Smooth muscle cell (in vitro differentiated cells): Measurements from ENCODE around the gene DTNBP1. TPM values are rescaled to one million over a fixed set of nuclear protein-coding genes. Genes with fewer than 3 reads are reported as not detected.

Experiments
- DNase-seq: peaks from one replicate; lab custom pipeline; 2025; ENCODE audit not compliant: unreplicated experiment; lab: John Stamatoyannopoulos, UW
- H2AFZ ChIP-seq: fragments of 200-600 bp; sonication (generic); 2 replicates; pipeline ENCODE4 v1.6.0; 2016; ENCODE audit warnings: antibody characterized with exemption, low read depth, mild to moderate bottlenecking
- H3F3A ChIP-seq: fragments of 200-600 bp; sonication (generic); 2 replicates; pipeline ENCODE4 v1.6.0; 2017; ENCODE audit warnings: antibody characterized with exemption, low read depth
- H3K27ac ChIP-seq: fragments of 200-600 bp; sonication (generic); 2 replicates; pipeline ENCODE4 v1.5.1; 2016; ENCODE audit warnings: low read depth, mild to moderate bottlenecking
- H3K27me3 ChIP-seq: fragments of 200-600 bp; sonication (generic); 2 replicates; pipeline ENCODE4 v1.6.1; 2016; ENCODE audit warnings: low read depth, mild to moderate bottlenecking
- H3K36me3 ChIP-seq: fragments of 200-600 bp; sonication (generic); 2 replicates; pipeline ENCODE4 v1.5.1; 2016; ENCODE audit warnings: low read depth
- H3K4me1 ChIP-seq: fragments of 200-600 bp; sonication (generic); 2 replicates; pipeline ENCODE4 v1.5.1; 2016; ENCODE audit warnings: low read depth
- H3K4me2 ChIP-seq: fragments of 200-600 bp; sonication (generic); 2 replicates; pipeline ENCODE4 v1.6.0; 2016; ENCODE audit warnings: mild to moderate bottlenecking
- H3K4me3 ChIP-seq: fragments of 200-600 bp; sonication (generic); 2 replicates; pipeline ENCODE4 v1.5.1; 2016; ENCODE audit warnings: mild to moderate bottlenecking
- H3K79me2 ChIP-seq: fragments of 200-600 bp; sonication (generic); 2 replicates; pipeline ENCODE4 v1.6.0; 2016; ENCODE audit warnings: low read depth, mild to moderate bottlenecking
- H3K9ac ChIP-seq: fragments of 200-600 bp; sonication (generic); 2 replicates; pipeline ENCODE4 v1.6.0; 2016; ENCODE audit warnings: low read depth
- H3K9me3 ChIP-seq: fragments of 200-600 bp; sonication (generic); replicated peaks from 2 replicates; pipeline ENCODE4 v1.5.1; 2016; ENCODE audit warnings: low read depth
- H4K20me1 ChIP-seq: fragments of 200-600 bp; sonication (generic); 2 replicates; pipeline ENCODE4 v1.6.0; 2016; ENCODE audit warnings: low read depth
- WGBS: methylation state at CpG from one replicate; pipeline ENCODE4 v1.1.7; 2016; ENCODE audit warnings: low lambda C conversion rate; 5-methylcytosine and 5-hydroxymethylcytosine counted together
- polyA plus RNA-seq: library from polyadenylated mRNA; unstranded; fragments of >200 nt; fragmentation: Nextera tagmentation; extraction: Ambion mirVana; gene quantifications from 2 replicates; pipeline ENCODE4 v1.2.1, GENCODE V29; 2016
- total RNA-seq: library from RNA; depleted of rRNA; stranded (reverse); fragments of >200 nt; gene quantifications from 2 replicates; pipeline ENCODE4 v1.2.3, GENCODE V29; 2014
- TF ChIP-seq, protein P1 (sequence below): fragments of 200-600 bp; sonication (generic); IDR thresholded peaks from 2 replicates; pipeline ENCODE4 v1.5.1; 2017; ENCODE audit warnings: borderline replicate concordance, mild to moderate bottlenecking, antibody characterized with exemption; ENCODE audit not compliant: insufficient read depth, poor library complexity, severe bottlenecking

Gene DTNBP1
- total and polyA plus RNA-seq, 2 experiments from 2014 or later: 11.9 to 24.2 TPM

DNA sequence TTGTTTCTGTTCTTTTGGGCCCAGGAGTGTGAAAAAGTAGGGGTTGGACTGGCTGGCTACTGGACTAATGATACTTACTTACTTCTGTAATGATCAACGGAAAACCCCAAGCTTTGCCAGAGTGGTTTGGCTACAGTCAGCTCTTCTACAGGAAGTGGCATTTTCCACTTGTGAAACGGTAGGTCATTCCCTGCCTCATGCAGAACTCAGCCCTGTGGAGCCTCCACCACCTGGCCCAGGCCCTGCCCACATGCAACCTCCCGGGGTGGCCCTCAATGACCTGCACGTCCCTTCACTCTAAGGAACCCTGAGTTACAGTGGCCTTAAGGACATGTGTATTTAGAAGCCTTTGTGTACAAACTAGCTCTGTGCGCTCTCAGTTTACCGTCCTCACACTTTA lies 140.4 kb downstream of the DTNBP1 start:
- no peak for DNase-seq
- H4K20me1 ChIP-seq: peaks cover 4% of the 10 kb centered on the region
- no peak overlapping the region for H2AFZ ChIP-seq
- 95% methylated on average over 6 of the region's 6 CpGs for WGBS
- TF ChIP-seq, protein P1, sequence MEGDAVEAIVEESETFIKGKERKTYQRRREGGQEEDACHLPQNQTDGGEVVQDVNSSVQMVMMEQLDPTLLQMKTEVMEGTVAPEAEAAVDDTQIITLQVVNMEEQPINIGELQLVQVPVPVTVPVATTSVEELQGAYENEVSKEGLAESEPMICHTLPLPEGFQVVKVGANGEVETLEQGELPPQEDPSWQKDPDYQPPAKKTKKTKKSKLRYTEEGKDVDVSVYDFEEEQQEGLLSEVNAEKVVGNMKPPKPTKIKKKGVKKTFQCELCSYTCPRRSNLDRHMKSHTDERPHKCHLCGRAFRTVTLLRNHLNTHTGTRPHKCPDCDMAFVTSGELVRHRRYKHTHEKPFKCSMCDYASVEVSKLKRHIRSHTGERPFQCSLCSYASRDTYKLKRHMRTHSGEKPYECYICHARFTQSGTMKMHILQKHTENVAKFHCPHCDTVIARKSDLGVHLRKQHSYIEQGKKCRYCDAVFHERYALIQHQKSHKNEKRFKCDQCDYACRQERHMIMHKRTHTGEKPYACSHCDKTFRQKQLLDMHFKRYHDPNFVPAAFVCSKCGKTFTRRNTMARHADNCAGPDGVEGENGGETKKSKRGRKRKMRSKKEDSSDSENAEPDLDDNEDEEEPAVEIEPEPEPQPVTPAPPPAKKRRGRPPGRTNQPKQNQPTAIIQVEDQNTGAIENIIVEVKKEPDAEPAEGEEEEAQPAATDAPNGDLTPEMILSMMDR: no peak
- H3K4me3 ChIP-seq: no peak overlapping the region
- H3K4me1 ChIP-seq: no peaks in the 10 kb centered on the region
- H3F3A ChIP-seq: no peaks in the 10 kb centered on the region
- no peaks in the 10 kb centered on the region for H3K27me3 ChIP-seq
- no peaks in the 10 kb centered on the region for H3K36me3 ChIP-seq
- no peak overlapping the region for H3K27ac ChIP-seq
- no peak overlapping the region for H3K9ac ChIP-seq
- no peaks in the 10 kb centered on the region for H3K79me2 ChIP-seq
- H3K9me3 ChIP-seq: no peaks in the 10 kb centered on the region
- no peak overlapping the region for H3K4me2 ChIP-seq

DNA sequence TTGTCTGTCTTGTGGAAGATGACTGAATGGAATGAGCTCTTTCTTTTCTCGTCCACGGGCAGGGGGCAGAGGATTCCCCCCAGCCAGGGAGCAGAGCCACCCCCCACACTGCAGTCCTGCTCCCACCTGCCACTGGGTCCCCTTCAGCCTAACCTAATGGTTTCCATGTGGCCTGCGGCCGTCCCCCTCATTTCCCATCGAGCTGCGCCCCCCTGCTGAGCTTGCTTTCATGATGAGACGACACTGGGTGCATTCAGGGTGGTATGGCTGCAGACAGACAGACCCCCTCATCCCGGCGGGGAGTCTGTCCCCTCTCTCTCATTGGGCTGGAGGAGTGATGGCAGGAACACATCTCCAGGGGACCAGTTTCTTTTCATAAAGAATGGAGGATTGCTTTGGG lies 140.8 kb downstream of the DTNBP1 start:
- H3K4me1 ChIP-seq: no peaks in the 10 kb centered on the region
- H3K4me2 ChIP-seq: no peak overlapping the region
- no peaks in the 10 kb centered on the region for H3K36me3 ChIP-seq
- H4K20me1 ChIP-seq: peaks cover 4% of the 10 kb centered on the region
- H3K27ac ChIP-seq: no peak overlapping the region
- TF ChIP-seq, protein P1: no peak
- no peak overlapping the region for H3K9ac ChIP-seq
- WGBS: 99% methylated on average over 9 of the region's 9 CpGs
- no peak for DNase-seq
- H3K4me3 ChIP-seq: no peak overlapping the region
- H3K27me3 ChIP-seq: no peaks in the 10 kb centered on the region
- no peaks in the 10 kb centered on the region for H3F3A ChIP-seq
- H3K9me3 ChIP-seq: no peaks in the 10 kb centered on the region
- H2AFZ ChIP-seq: no peak overlapping the region
- H3K79me2 ChIP-seq: no peaks in the 10 kb centered on the region

DNA sequence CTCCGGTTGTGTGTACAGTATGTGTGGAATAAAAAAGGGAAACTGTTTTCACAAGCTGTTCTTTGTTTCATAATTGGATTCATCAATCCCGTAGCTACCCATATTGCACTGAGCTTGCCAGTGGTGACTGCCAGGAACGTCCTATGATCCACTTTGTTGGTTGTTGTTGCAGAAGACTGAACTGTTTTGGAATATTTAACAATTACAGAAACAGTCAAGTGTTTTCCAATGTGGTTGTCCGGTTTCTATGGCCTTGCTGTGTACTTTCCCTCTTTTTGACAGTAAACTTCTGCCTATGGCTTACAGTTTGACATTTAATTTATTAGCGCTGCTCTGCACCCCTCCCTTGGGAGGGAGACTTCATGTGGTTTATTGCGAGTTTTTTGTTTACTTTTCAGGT lies 141.2 kb downstream of the DTNBP1 start:
- no peak overlapping the region for H3K4me2 ChIP-seq
- H3K9ac ChIP-seq: no peak overlapping the region
- no peaks in the 10 kb centered on the region for H3K9me3 ChIP-seq
- H3K4me1 ChIP-seq: no peaks in the 10 kb centered on the region
- no peaks in the 10 kb centered on the region for H3K27me3 ChIP-seq
- no peak for DNase-seq
- TF ChIP-seq, protein P1: no peak
- H3K79me2 ChIP-seq: no peaks in the 10 kb centered on the region
- 95% methylated on average over 6 of the region's 6 CpGs for WGBS
- no peak overlapping the region for H3K4me3 ChIP-seq
- no peaks in the 10 kb centered on the region for H3F3A ChIP-seq
- peaks cover 4% of the 10 kb centered on the region for H4K20me1 ChIP-seq
- H3K36me3 ChIP-seq: no peaks in the 10 kb centered on the region
- no peak overlapping the region for H3K27ac ChIP-seq
- H2AFZ ChIP-seq: no peak overlapping the region

DNA sequence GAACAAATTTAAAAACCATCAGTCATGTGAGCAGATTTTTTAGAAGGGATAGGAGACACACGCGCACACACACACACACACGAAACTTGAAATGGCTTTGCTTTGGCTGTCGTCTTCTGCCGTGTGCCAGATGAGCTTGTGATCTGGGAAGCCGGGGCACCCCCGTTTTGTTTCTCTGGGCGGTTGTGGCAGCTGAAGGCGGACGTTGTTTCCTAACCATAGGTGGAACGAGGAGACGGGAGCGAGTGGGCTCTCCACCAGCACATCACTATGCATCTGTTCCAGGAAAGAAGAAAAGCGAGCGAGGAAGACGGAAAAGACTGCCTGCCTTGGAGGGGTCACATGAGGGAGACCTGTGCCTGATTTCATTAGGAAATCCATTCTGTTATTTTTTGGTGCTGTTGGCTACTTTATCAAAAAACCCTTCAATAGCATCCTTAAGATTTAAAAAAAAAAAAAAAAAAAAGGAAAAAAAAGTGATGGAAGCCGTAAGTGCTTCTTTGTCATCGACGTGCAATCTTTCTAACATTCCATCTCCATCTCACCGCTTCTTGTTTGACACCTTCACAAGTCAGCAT lies 142.1 kb downstream of the DTNBP1 start:
- 97% methylated on average over 20 of the region's 20 CpGs for WGBS
- Histone ChIP-seq H3K4me2 (no peak overlapping the region), H3K9me3 (no peaks in the 10 kb centered on the region), H2AFZ (no peak overlapping the region), H3F3A (no peaks in the 10 kb centered on the region), H3K79me2 (no peaks in the 10 kb centered on the region), H3K27ac (no peak overlapping the region), H3K36me3 (no peaks in the 10 kb centered on the region), H3K4me3 (no peak overlapping the region), H4K20me1 (peaks cover 9% of the 10 kb centered on the region), H3K4me1 (no peaks in the 10 kb centered on the region), H3K9ac (no peak overlapping the region), H3K27me3 (no peaks in the 10 kb centered on the region)
- DNase-seq: no peak
- TF ChIP-seq, protein P1: no peak
